Fibroblast of skin of left quadriceps (primary cell): ENCODE data around the gene RAD51C.
"Not testable (repeated sequence)": the region's sequence is repeated elsewhere in the genome, so short reads cannot be mapped to it uniquely, and the experiment has no call there.

Source experiments
- DNase-seq, 2 experiments: peaks; one replicate each; pipeline ENCODE4 v3.0.0-alpha.2; 2013; ENCODE audit warnings: low read depth in 2 of 2

Gene RAD51C

DNA sequence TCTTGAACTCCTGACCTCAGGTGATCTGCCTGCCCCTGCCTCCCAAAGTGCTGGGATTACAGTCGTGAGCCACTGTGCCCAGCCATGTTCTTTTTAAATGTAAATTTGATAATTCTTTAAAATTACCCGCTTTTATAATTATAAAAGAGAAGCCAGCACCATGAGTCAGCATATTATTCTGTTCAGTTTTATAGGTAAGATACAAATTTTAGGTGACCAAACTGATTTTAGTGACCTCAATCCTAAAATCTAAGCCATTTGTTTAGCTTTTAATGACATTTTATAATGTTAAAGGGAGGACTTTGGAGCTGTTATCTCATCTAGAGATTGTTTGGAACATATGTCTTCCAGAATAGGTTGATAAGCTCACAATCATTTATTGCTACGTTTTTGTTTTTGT is 42.4 kb downstream of the RAD51C start:
- no peak for DNase-seq

GRCh38 chr17:58741121-58741625 is 48.8 kb downstream of the RAD51C start:
- DNase-seq = peak; percentile 11 to 17

DNA sequence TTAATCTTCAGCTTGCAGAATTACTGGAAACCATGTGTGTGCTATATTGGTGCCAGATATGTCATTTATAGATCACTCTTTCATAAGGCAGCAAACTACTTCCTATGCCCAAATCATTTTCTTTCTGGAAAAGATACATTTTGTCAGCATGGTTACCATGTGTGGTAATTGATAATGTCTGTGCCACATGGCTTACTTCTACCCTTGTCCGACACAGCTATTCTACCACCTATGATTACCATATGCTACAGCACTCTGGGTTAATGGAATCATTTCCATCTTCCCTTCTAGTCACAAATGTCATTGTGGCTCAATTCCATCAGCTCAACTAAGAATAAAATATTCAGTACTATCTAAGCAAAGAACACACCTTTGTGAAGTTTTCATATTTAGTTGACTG is 55.3 kb downstream of the RAD51C start:
- no peak for DNase-seq

DNA sequence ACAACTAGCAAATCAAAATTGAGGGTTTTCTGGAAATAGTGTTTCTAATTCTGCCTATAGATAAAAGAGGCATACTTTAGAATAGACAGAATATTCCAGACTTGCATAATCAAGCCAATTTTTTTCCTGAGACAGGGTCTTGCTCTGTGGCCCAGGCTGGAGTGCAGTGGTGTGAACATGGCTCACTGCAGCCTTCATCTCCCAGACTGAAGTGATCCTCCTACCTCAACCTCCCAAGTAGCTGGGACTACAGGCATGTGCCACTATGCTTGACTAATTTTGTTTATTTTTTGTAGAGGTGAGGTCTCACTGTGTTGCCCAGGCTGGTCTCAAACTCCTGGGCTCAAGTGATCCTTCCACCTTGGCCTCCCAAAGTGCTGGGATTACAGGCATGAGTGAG is 57.2 kb downstream of the RAD51C start:
- not testable (repeated sequence) for DNase-seq

GRCh38 chr17:58753026-58753425 is 60.6 kb downstream of the RAD51C start:
- no peak for DNase-seq

GRCh38 chr17:58755269-58755576 is 62.8 kb downstream of the RAD51C start:
- DNase-seq = no peak

GRCh38 chr17:58755577-58756245 is 63.3 kb downstream of the RAD51C start, which contains the start of gene PPM1E:
TSS of gene PPM1E (plus strand) at chr17:58755854.
- peak; percentile 3 to 9 for DNase-seq

- no peak for DNase-seq
Observed at GRCh38 chr17:58756246-58757161, 64.1 kb downstream of the RAD51C start.

DNA sequence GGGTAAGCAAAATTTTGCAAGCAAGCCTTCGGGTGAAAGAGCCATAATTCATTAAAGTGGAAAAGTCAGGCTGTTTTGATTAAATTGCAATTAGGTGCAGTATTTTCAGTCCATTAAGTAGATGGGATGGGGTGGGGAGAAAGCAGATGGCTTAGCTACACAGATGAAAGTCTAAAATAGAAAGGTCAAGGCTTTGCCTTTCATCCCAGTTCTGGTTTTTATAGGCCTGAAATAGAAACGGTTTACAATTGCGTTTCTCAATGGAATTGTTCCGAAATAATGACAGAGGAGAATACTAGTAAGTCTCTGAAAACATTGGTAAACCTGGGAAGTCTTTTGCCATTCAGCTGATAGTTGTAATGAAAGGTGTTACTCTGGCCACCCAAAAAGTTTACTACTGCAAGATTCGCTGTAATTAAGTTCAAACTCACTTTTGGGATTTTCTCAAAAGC is 64.8 kb downstream of the RAD51C start:
- no peak for DNase-seq

- no peak for DNase-seq
Observed at GRCh38 chr17:58758890-58759289, 66.5 kb downstream of the RAD51C start.

GRCh38 chr17:58759522-58759921 is 67.1 kb downstream of the RAD51C start:
- DNase-seq = no peak

- no peak for DNase-seq
Observed at GRCh38 chr17:58760248-58760647, 67.8 kb downstream of the RAD51C start.

GRCh38 chr17:58763263-58763662 is 70.9 kb downstream of the RAD51C start:
- DNase-seq = no peak

DNA sequence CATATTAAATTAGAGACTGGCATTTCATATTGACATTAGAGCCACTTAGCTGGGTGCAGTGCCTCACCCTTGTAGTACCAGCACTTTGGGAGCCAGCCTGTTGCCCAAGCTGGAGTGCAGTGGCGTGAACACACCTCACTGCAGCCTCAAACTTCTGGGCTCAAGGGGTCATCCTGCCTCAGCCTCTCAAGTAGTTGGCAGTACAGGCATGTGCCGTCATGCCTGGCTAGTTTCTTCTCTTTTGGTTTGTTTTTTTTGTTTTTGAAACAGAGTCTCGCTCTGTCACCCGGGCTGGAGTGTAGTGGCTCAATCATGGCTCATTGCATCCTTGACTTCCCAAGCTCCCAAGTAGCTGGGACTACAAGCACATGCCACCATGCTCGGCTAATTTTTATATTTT is 72.0 kb downstream of the RAD51C start:
- no peak for DNase-seq

GRCh38 chr17:58778482-58778881 is 86.1 kb downstream of the RAD51C start:
- not testable (repeated sequence) for DNase-seq

DNA sequence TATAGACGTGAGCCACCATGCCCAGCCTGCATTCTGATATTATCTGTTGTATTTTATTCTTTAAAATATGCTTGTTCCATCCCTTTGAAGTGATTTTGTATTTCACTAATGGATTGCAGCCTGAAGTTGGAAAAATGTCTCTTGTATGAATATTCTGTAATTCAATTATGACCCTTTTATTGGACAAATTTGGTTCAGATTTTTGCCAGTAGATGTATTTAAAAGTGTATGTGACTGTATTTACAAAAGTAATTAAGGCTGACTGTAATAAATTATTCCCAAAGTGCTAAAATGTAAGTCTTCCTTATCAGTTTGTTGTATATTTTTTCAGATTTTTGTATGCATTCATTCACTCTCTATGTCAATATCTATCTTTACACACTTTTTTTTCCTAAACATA is 87.0 kb downstream of the RAD51C start:
- no peak for DNase-seq

GRCh38 chr17:58783380-58783779 is 91.0 kb downstream of the RAD51C start:
- DNase-seq = no peak

DNA sequence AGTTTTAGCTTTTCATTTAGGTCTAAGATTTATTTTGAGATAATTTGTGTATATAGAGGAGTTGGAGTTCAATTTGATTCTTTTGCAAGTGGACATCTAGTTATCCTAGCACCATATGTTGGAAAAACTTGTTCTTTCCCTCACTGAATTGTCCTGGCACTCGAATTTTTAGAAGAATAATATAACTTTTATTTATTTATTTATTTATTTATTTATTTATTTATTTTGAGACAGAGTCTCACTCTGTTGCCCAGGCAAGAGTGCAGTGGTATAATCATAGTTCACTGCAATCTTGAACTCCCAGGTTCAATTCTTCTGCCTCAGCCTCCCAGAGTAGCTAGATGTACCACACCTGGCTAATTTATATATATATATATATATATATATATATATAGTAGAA is 92.7 kb downstream of the RAD51C start:
- DNase-seq = no peak
